GM19238 (cell line): ENCODE data around the gene PIP5KL1.
A peak's percentile ranks its signal among the peaks of the same experiment; 100 is the strongest.

ENCODE experiments used
- DNase-seq: peaks from one replicate; pipeline ENCODE4 v3.0.0; 2011; ENCODE audit warnings: low spot score; ENCODE audit not compliant: insufficient read length

PIP5KL1 gene

DNA sequence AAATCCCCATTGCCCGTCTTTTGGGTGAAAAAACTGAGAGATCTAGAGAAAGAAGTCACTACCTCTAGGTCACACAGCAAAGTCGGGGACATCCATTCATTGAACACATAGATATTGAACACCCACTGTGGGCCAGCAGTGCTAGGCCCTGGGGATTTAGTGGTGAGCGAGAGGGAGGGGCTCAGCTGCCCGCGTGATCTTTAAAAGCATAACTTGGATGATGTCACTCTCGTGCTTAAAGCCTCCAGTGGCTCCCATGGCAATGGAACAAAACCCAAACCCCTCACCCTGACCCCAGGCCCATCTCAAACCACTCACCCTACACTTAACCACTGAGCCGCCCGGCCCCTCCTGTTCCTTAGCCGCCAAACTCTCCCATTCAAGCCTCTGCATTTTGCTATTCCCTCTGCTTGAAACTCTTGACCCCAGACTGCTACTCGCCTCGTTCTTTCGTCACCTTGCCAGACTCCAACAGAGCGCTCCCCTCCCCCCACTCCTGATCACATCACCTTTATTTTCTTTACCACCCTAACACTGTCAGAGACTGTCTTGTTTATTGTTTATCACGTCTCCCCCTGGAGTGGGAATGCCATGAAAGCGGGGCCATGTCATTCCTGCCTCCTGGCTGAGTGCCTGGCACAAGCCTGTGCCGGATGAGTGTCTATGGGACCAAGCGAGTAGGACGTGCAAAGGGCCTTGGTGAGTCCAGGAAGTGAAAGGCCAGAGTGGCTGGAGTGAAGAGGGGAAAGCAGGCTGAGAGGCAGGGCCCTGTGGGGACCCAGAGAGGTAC is 710 bp upstream of the PIP5KL1 start:
- no peak for DNase-seq

DNA sequence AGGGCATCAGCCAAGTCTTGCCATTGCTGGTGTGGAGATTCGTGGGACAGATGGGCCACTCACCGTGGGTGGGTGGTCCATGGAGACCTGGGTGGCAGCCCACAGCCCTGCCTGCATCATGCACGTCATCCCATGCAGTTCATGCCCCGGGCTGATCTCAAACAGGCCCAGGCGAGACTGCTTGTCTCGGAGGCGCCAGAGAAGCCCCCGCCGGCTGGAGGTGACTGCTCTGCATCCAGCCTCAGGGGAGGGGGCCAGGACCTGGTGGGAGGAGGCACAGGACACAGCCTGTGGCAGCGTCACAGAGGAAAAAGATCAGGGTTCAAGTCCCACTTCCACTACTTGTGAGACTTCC is 975 bp downstream of the PIP5KL1 start:
- no peak for DNase-seq

DNA sequence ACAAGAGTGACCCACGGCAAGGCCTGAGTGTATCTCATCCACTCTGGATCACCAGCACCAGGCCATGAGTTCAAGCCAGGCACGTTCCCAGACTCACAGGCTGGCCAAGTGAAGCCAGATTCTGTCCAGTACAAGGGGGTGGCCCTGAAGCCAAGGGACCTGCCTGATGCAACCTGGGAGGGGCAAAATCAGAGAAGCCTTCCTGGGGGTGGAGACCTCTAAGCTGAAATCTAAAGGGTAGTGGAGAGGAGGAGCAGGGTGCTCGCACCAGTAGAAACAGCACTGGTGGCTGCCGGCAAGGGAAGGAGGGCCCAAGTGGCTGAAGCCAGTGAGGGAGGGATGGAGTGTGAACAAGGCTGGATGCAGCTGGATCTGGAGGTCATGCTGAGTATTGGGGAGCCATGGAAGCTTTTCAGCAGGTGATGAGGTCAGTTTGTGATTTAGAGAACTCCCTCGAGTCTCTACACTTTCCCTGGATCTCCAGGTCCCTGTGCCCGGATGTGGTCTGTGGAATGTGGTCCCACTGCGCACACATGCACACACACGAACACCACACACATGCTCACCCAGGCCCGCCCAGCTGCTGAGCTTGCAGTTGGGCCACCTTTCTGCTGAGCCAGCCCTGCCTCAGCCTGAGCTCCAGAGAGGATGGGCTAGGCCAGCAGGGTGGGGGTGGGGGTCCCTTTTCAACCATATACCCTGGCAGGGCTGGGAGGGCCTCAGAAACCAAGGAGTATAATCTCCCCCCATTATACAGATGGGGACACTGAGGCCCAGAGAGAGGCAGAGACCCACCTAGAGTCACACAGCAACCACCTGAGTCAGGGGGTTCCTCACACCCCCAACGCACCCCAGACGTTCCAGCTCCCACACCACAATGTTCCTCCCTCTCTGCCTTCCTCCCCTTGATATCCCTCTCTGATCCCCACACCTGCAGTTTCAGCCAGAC is 1.6 kb downstream of the PIP5KL1 start:
- no peak for DNase-seq

DNA sequence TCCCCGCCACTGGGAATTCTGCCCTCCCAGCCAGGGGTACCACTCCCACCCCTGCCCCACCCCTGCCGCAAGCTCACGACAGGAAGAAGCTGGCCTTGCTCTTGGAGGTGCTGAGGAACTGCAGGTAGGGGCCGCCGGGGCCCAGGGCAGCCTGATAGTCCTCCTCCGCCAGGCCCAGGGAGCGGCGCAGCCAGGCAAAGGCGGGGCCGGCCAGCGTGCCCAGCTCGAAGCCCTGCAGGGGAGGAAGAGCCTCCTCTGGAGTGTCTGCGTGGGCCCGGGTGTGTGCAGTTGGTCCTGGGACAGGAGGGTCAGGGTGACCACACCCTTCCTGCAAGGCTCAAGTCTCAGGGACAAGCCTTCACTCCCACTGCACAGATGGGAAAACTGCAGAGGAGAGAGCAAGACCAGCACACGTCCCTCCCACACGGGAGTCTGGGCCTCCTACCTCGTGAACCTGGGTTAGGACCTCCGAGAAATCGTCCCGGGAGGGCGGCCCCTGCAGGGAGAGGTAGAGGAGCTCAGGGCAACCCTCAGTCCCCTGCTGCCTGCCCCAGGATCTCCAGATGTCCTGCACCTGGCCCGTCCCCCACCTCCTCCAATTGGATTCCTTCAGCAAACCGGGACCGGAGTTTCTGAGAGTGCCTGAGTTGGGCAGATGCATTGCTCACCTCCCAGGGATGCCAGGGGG is 2.4 kb downstream of the PIP5KL1 start:
- DNase-seq, result no peak

DNA sequence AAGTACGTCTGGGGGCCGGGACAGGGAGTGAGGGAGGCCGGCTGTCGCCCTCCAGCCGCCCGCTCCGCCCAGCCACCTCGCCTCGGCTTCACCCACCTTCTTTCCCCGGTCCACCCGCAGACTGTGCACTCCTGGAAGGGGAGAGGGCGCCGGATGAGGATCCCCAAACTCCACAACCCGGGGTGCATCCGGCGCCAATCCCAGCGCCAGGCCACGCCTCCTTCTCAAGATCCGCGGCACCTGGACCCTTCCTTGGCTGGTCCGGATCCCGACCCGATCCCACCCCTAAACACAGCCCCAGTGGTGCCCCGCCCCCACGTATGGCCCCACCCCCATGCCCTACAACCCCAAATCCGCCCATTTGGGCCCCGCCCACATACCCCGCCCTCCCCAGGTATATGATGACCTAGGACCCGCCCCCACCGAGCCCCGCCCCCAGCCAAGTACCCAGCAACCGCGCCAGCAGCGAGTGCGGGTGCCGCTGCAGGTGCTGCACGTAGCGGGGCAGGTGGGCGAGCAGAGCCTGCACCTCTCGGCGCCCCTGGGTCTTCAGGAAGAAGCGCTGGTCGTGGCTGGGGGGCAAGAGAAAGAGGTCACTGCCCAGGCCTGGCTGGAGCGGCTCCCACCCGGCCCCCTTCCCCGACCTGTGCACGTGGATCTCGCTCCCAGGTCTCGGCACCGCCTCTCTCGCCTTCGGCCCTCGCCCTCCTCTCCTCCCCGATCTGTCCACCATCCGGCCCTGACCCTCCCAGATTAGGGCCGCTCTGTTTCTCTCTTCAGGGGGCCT is 3.2 kb downstream of the PIP5KL1 start:
- DNase-seq, result no peak

DNA sequence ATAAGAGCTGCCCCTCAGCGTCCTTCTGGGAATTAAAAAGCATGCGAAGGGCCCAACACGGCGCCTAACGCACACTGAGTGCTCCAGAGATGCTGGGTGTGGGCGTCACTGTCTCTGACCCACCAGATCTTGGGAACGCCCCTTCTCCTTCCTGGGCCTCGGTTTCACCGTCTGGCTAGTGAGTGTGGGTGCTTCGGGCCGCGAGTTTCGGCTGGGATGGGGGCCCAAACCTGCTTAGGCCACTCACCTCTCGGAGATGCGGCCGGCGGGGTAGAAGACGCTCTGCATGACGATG is 3.7 kb downstream of the PIP5KL1 start:
- DNase-seq, result no peak

DNA sequence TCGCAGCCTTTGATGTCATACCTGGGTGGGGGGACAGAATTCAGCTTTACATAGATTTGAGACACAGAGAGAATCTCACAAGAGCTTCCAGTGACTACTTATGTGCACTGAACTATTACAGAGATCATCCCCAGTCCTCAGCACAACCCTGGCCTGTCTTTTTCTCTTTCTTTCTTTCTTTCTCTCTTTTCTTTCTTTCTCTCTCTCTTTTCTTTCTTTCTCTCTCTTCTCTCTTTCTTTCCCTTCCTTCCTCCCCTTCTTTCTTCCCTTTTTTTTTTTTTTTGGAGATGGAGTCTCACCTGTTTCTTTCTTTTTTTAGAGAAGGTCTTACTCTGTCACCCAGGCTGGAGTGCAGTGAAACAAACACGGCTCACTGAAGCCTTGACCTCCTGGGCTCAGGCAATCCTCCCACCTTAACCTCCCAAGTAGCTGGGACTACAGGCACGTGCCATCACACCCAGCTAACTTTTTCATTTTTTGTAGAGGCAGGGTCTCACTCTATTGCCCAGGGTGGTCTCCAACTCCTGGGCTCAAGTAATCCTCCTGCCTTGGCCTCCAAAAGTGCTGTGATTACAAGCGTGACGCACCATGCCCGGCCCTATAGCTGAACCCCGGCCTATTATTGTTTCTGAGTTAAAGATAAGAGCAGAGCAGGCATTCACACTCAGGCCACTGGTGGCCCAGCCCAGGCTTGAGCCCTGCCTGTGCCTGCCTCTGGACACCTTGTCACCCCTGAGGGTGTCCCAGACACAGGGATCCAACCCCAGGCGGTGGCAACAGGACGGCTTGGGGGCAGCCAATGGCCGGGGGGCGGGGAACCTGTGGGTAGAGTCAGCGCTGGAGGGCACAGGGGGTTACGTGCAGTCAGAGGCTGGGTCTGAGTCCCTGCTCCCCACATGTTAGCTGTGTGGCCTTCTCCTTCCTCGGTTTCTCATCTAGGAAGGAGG is 4.3 kb downstream of the PIP5KL1 start:
- DNase-seq, result no peak

DNA sequence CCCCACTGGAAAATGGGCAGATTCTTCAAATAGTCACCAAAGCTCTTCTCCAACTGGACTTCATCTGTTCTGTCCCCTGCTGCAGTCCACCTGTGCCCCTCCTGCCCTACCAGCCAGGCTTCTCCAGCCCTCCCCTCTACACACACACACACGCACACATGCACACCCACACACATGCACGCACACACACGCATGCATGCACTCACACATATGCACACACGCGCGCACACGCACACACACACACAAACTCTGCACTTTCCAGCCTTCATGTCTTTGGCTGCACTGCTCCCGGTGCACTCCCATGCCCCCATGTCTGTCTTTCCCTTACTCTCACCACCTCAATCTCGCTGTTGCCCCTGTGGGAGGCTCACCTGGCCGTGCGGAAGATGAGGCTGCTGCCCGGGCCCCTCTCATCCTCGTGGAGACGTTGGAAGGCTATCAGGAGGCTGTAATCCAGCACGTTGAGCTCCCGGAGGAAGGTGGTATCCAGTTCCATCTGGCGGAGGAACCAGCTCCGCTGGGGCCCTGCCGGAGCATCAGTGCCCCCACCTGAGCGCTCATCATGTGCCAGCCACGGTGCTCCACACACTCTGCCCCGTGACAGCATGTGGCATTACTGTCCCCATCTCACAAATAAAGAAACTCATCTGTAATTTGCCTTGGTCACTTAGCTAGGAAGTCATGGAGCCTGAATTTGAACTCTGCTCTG is 5.7 kb downstream of the PIP5KL1 start:
- DNase-seq, result no peak

DNA sequence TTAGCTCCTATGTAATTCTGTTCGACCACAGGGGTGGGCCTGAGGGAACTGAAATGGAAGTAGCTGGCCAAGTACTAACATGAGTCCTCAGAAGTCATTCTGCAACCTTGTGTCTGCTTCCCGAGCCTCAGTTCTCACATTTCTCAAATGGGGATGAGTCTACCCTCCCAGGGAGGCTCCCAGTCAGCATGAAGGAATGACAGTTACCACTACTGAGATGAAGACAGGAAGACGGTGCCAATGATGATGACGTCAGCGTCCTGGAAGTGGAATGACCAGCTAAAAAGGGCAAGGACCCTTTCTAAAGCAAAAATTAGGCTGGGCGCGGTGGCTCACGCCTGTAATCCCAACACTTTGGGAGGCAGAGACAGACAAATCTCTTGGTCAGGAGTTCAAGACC is 6.8 kb downstream of the PIP5KL1 start:
- DNase-seq, result no peak

DNA sequence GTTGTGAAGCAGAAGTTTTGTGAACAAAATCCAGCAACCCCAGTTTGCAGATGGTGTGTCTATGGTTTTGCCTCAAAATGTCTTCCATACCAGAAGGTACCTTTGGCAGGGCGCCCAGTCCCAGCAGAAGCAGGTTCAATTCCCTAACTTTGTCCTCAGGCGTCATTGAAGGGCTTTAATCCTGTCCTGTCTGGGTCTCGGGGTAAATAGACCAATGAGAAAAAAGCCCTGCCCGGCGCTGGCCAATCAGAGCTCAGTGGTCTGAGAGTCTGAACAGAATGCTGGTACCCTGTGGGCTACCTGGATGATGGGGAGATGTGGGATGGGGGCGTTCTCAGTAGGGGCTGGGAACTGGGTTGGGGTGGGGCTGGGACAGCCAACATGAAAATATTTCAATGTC is 7.5 kb downstream of the PIP5KL1 start:
- DNase-seq, result no peak

DNA sequence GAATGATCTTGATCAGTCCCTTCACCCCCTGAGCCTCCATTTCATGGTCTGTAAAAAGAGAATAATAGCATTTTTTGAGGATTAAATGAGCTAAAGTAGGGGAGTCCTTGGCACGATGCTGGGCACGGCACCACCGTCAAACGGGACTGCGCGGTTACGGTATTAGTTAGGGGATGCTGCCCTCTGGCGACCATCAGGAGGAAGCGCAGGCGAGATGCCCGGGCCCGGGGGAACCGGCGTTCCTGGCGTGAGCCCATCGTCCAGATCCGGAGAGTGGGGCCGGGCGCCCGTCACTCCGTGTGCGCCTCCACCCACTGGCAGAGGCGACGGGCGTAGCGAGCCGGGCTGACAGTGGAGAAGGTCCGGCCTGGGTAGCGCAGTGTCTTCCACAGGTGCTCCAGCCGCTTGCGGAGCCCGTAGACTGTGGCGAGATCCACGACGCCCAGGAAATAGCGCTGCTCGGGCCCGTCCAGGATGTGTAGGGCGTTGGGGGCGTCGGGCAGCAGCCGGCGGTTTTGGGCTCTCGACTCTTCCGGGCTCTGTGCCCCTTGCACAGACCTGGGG is 8.9 kb downstream of the PIP5KL1 start:
- DNase-seq, result no peak

DNA sequence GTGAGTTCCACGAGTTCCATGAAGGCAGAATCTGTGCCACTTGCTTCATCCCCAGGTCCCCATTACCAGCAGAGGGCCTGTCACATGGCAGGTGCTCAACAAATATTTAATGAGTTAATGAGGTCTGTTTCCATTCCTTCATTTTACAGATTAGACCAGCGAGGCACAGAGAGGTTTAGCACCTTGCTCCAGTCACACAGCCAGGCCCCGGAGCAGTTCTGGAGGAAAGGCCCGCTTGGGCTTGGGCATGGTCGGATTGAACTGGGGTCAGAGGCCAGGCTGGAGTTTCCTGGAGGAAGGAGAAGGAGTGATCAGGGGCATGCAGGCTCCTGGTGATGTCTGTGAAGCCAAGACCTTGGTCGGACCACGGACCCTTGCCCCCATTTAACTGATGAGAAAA is 9.8 kb downstream of the PIP5KL1 start:
- DNase-seq, result no peak

DNA sequence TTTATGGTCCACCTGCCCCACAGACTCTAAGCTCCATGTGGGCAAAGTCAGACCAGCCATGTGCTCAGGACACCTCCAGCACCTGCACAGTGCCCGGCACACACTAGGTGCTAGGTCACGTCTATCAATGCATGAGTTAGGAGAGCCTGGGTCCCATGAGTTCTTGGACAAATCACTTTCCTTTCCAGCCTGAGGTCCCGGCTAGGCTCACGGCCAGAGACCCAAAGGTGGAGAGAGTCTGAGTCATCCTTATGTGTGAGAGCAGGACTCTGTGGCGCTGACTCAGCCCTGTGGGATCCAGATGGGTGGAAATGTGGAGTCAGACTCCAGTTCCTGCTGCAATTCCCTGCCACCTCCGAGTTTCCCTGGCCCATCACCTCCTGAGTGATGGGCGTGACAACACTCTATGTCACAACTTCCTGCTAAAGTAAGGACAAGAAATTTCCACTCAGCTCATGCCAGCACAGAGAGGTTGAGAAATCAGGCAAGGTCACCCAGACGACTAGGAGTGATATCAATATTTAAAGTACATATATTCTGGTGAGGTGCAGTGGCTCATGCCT is 11.2 kb downstream of the PIP5KL1 start:
- DNase-seq, result no peak

DNA sequence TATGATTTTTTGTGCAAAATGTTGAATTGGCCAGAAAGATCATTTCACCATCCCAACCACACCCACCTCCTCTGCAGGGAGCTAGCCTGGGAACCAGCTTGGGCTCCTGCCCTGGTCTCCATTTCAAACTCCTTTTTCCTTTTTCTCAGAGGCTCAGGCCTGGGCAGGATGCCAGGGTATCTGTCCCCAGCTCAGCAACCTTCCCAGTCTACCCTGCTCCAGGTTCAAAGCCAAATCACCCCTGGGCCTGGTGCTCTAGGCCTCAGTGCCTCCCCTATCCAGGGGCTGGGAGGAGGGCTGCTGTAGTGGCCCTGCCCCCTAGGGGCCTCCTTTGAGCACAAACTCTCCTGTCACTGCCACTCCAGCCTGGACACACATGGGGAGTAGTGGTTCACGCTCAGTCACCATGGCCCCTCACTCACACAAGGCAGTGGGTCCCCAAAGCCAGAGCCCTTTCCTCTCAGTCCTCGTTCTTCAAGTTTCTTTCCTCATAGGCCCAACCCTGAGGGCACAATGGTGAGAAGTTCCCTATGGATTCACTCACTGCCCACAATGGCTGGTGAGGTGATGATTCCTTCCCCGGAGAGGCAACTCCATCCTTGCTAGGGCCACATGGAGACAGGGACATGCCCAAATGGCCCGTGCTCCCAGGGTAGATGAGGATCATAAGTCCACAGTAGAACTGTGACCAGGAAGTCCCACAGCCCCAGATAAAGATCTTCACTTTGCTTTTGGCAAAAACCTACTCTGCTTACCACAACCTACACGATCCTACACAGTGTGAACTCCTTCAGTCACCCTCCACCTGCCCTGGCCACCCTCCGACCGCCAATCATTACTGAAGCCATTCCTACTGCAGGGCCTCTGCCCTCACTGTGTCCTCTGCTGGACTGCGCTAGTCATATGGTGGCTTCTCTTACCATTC is 12.1 kb downstream of the PIP5KL1 start:
- DNase-seq, result no peak

DNA sequence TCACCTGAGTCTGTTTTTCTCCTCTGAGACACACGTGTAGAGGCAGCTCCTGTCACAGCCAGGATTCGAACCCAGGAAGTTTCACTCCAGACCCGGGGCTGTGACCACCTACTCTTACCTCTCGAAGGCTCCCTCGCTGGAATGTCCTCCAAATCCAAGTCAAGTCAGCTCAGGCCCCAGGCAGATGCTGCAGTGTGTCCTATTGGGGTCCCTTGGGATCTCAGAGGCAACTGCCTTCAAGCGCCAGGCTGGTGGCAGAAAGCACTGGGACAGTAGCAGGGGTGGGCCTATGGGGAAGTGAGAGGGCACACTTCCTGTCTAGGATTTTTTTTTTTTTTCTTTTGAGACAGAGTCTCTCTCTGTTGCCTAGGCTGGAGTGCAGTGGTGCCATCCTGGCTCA is 13.0 kb downstream of the PIP5KL1 start:
- DNase-seq, result no peak

DNA sequence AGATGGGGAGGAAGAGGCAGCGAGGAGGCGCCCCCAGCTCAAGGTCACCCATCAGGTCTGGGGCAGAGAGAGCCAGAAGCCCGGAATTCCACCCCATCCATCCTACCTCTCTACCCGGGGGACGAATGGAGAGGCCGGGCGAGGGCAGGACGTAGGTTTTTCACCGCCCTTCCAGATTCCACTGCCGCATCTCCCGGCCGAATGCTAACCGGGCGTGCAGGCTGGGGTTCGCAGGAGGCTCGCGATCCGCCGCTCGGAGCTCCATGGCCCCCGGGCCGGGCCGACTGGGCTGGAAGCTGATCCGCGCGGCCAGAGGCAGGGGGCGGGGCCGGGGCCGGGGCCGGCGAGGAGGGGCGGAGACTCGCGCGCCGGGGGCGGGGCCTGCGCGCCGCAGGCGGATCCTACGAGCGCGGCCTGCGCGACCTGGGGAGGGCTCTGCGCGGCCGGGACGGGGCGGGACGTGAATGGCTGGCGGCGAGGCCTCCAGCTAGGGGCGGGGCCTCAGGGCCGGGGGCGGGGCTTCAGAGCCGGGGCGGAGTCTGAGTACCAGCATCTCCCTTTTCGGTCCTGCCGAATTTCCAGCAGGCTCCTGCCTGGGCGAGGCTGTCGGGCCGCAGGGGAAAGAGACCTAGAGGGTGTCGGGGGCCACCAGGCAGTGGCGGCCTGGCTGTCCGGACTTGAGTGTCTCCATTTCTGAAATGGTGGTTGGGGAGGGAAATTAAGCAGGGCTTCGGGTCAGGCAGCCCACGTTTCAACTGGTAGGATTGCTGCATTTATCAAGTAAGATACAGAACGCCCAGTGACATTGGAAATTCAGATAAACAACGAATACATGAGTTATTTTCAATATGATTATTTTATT is 13.6 kb downstream of the PIP5KL1 start, which contains the start of gene ST6GALNAC4:
Gene ST6GALNAC4, minus strand, starts transcription at position 322 of the 862 bp plus-strand sequence. CDS start 622 bp downstream, outside the sequence.
- DNase-seq, result peak; percentile 94
